B cell (primary cell): Measurements from ENCODE around the gene YWHAE.
"Not testable (repeated sequence)": the region's sequence is repeated elsewhere in the genome, so short reads cannot be mapped to it uniquely, and the experiment has no call there.

ENCODE experiments used
- CTCF ChIP-seq: fragments of 200-600 bp; IDR thresholded peaks from one replicate; pipeline ENCODE4 v1.8.0; 2022; ENCODE audit warnings: antibody characterized with exemption, mild to moderate bottlenecking
- EZH2 ChIP-seq: IDR thresholded peaks from 2 replicates; pipeline ENCODE4 v1.6.1; 2012; ENCODE audit warnings: borderline replicate concordance, low read depth, mild to moderate bottlenecking, moderate library complexity, low read length; ENCODE audit not compliant: insufficient read depth, poor library complexity, severe bottlenecking

DNA sequence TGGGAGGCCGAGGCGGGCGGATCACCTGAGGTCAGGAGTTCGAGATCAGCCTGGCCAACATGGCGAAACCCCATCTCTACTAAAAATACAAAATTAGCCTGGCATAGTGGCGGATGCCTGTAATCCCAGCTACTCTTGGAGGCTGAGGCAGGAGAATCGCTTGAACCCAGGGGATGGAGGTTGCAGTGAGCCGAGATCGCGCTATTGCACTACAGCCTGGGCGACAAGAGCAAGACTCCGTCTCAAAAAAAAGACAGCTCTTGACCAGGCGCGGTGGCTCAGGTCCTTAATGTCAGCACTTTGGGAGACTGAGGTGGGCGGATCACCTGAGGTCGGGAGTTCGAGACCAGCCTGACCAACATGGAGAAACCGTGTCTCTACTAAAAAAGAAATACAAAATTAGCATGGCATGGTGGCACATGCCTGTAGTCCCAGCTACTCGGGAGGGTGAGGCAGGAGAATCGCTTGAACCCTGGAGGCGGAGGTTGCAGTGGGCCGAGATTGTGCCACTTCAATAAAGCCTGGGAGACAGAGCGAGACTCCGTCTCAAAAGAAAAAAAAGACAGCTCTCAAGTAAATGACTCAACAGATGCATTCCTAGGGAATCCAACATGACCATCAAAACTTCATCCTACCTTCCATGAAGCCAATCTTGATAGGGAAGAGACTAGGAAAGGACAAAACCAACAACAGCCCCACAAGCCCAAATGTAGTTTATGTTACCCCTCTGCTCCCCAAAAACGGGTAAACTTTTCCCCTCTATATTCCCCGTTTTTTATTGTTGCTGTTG, 4.0 kb downstream of the YWHAE start:
- not testable (repeated sequence) for TF ChIP-seq CTCF, EZH2
